Measurements from ENCODE around the gene GAREM2.

GRCh38 chr2:26165403-26165802 is 7.5 kb upstream of the GAREM2 start:
- TF ChIP-seq CTCF (IDR thresholded peaks at IDR 0.05) (no peak), POLR2A (IDR thresholded peaks at IDR 0.05) (no peak)
